HG03108 (cell line): ENCODE measurements around the gene LLGL2.
"Not testable (repeated sequence)": the region's sequence is repeated elsewhere in the genome, so short reads cannot be mapped to it uniquely, and the experiment has no call there.

ENCODE experiments used
- ATAC-seq: cut with Tn5 transposase; IDR thresholded peaks from one replicate; pipeline ENCODE4 v1.9.1; 2021; ENCODE audit warnings: moderate library complexity; ENCODE audit not compliant: unreplicated experiment

LLGL2 gene

GRCh38 chr17:75520413-75520812, 5.1 kb upstream of the LLGL2 start:
- ATAC-seq: not testable (repeated sequence)

- no peak for ATAC-seq
These were observed 4.2 kb upstream of the LLGL2 start for GRCh38 chr17:75521290-75521689.

GRCh38 chr17:75521951-75522727, 3.4 kb upstream of the LLGL2 start:
- ATAC-seq: no peak

- ATAC-seq: no peak
These were observed 1.9 kb upstream of the LLGL2 start for GRCh38 chr17:75523647-75524046.

DNA sequence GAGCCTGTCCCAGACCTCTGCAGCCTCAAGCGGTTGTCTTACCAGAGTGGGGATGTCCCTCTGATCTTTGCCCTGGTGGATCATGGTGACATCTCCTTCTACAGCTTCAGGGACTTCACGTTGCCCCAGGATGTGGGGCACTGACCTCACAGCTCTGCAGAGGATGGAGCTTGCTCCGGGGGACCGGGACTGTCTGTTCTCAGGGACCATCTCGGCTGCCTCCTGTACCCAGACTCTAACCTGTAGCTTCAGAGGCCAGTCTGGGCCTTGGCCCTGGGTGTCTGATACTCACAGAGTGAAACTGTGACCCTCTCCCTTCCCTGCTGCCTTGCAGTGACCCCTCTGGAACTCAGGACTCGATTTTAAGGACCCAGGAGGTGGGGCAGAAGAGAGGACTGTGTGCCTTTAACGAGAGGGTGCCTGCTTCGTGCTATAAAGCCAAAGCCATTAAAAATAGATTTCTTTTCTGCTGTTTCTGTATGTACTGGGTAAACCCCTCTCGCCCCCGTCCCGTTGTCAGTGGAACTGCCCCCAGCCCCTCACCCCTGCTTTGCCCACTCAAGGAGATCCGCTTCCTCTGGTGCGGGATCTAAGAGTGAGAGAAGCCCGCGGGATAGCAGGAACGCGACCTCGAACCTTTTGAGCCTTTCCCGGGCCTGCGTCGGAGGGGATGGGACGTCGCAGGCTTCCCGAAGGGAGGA, 1.1 kb upstream of the LLGL2 start:
- no peak for ATAC-seq

DNA sequence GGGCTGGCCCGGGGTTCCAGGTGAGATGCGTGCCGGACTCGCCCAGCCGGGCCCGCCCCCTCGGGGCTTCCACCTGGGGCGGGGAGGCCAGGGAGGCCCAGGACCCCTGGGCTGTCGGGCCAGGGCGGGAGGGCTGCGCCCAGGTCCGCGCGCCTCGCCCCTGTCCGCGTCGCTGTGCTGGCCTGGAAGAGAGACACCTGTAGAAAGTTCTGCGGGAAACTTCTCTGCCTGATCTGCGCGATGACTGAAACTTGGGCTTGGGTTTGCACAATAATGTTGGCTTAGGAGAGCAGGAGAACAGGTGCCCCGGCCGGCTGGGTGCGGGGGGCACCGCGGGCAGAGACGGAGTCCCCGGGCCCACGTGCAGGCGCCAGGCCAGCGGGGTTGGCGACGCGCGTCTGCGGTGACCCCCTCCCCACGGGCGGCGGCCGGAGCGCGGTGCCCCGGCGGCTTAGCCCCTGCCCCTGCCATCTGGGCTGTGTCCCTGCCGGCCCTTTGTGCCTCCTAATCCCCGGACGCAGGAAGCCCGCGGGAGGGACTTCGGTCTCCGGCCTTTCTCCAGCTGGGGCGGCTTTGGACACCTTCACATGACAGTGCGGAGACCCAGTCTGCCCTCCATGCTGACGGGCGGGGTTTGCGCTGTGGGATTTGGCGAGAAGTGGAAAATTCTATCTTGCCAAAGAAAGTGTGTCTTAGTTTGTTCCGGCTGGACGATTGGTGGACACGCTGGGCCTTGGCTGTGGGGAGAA, 483 bp downstream of the LLGL2 start:
- ATAC-seq: no peak

- no peak for ATAC-seq
These were observed 1.2 kb downstream of the LLGL2 start for GRCh38 chr17:75526555-75527270.

GRCh38 chr17:75530837-75531720, 5.6 kb downstream of the LLGL2 start:
- no peak for ATAC-seq

DNA sequence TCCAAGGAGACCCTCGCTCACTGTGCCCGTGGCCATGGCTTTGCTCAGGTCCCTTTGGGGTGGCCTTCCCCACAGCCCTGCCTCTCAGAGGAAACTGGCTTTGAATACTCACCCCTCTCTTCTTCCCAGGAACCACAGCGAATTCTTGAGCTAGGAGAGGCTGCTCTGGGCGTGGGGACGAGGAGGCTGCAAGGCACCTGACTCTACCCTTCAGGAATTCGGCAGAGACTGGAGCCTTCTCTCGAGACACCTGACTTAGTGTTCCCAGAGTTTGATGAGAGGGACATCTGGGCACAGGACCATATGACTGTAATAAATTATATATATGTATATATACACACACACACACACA, 6.2 kb downstream of the LLGL2 start:
- ATAC-seq: no peak

- no peak for ATAC-seq
These were observed 9.6 kb downstream of the LLGL2 start for GRCh38 chr17:75535119-75535537.

DNA sequence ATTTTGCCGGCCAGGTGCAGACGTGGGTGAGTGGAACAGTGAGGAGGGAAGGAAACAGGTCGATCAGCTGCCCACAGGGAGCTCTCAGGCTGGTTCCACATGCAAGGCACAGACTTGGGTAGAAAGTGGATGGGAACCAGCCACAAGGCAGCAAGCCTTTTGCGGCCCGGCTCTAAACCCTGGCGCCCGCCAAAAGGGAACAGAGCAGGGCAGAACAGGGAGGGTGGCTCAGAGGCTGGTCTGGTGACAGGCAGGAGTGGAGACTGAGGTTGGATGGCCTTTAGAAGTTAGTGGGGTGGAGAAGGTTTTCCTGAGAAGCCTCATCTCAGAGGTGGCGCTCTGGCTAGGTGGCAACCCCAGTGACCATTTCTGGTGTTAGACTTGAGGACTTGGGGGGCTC, 10.4 kb downstream of the LLGL2 start:
- no peak for ATAC-seq

DNA sequence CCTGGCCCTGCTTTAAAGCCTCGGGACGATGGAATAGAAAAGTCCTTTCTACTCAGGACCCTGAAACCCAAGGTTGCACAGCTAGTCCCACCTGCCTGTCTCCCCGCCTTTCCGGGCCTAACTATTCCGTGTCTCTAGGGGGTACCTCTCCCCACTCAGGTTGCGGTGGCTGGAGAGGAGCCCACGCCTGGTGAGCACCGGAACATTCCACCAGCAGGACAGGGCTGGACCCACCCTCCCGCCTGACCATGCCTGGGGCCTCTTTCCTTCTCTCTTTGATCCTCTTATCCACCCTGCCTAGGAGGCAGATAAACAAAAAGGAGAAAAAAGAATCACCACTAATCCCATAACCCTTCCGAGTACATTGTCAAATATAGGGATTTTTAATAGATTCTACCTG, 10.9 kb downstream of the LLGL2 start:
- no peak for ATAC-seq

GRCh38 chr17:75539967-75540729, 14.7 kb downstream of the LLGL2 start:
- ATAC-seq: no peak

GRCh38 chr17:75540923-75541503, 15.5 kb downstream of the LLGL2 start:
- no peak for ATAC-seq

DNA sequence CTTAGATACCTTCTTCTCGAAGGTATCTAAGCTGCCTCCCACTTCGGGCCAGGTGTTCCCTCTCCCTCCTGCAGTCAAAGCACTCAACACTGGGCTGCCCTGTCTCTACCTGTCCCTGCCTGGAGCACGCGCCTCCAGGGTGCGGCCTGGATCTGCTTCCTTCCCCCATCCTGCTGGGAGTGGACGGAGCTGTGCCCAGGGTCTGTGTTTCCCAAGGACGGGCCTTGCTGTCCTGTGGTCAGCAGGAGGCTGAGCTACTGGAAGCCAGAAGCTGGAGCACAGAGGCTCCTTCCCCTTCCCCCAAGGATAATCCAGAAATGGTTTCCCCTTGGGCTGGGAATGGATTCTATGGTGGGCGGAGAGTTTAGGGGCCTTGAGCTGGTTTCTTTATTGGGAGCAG, 16.7 kb downstream of the LLGL2 start:
- no peak for ATAC-seq

DNA sequence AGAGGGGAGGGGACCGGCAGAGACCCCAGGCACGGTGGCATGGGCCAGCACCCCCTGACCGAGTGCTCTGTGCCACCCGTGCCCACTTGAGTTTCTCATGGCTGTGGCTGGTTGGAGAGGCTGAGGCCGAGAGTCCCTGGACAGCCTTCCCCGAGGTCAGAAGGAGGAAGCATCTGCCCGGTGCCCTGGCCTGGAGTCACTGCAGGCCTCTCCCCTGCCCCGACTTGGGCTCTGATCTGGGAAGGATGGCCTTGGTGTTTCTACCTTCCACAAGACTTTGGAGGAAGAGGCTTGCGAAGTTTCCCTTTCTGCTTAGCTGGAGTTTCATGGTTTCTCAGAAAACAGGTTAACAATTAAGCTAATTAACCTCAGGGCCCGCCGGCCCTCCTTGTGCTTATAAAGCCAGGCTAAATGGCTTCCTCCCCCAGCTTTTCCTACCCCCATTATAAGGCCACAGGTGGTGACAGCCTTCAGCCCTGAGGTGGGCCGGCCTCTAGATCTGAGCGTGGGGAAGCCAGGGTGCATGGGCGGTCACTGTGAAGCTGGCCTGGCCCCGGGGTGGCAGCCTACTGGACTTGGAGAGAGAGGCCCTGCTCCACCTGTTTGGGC, 17.3 kb downstream of the LLGL2 start:
- ATAC-seq: no peak

DNA sequence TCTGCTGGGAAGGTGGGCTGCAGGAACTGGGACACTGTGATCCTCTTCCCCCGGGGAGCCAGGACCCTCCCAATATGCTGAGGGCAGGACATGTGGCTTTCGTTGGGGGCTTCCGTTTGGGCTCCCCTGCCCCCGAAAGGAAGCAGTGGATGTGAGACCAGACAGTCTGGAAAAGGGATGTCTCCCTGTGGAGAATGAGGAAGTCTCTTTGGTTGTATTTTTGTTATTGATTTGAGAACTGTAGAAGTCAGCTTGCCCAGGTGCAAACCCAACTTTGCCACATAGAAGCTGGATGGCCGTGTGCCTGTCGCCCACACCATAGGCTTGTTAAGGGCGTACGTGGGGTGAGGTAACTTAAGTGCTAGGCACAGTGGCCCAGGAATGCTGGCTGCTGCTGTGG, 18.8 kb downstream of the LLGL2 start:
- no peak for ATAC-seq

DNA sequence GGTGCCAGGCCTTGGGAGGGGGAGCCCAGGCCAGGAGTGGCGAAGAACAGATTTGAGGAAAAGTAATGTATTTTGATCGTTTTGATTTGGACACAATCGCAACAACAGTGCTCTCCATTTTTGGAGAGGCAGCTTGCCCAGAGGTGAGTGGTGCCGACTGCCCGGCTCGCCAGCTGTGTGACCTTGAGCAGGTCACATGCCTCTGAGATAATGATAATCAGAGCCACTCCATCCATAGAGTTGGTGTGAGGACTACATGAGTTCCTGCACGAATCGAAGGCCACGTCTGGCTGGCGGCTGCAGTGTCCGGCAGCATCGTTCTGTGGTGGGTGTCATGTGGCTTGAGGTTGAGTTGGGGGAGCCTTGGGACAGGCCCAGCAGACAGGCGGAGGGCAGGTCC, 20.7 kb downstream of the LLGL2 start:
- no peak for ATAC-seq

GRCh38 chr17:75547091-75547490, 21.6 kb downstream of the LLGL2 start:
- no peak for ATAC-seq
